Activated CD4-positive, alpha-beta T cell treated with anti-CD3 and anti-CD28 coated beads, Interleukin-2, Interleukin-4, amounts not matched to agents 100 ng/mL and 50 ng/mL, durations not matched to agents 16 hours and 8 hours (primary cell): ENCODE results near the gene SLC35G3.
"Not testable (repeated sequence)": the region's sequence is repeated elsewhere in the genome, so short reads cannot be mapped to it uniquely, and the experiment has no call there.

Source experiments
- DNase-seq: peaks from one replicate; pipeline ENCODE4 v3.0.0-alpha.2; 2020; ENCODE audit warnings: low spot score

Gene SLC35G3

DNA sequence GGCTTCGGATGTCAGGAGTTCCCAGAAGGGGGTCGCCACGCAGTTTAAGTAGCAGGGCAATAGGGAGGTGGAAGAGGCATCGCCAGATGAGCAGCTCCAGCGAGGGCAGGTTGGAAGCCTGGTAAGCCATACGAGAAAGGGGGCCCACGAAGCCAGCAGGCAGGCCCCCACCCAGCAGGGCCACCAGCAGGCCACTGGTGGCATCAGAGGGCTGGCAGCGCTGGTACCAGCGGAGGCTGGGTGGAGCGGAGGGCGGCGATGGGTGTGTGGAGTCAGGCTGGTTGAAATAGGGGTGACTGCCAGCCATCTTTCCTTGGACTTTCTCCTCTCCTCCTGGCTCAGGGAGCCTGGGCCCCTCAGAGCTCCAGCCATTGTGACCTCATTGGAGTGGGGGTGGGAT is at the start of gene SLC35G3:
SLC35G3 (minus strand) TSS at position 393 of the 400 bp plus-strand sequence; CDS start at position 307, 86 bp downstream.
- DNase-seq = not testable (repeated sequence)

- DNase-seq = peak; percentile 58
Measured at GRCh38 chr17:35243561-35244340, 49.6 kb upstream of the SLC35G3 start.

- peak; percentile 95 for DNase-seq
Measured at GRCh38 chr17:35242805-35243560, 48.8 kb upstream of the SLC35G3 start, which contains the start of gene SLFN5. Gene SLFN5 (plus strand): TSS chr17:35243072. CDS start chr17:35258691, 15,619 bp downstream.

DNA sequence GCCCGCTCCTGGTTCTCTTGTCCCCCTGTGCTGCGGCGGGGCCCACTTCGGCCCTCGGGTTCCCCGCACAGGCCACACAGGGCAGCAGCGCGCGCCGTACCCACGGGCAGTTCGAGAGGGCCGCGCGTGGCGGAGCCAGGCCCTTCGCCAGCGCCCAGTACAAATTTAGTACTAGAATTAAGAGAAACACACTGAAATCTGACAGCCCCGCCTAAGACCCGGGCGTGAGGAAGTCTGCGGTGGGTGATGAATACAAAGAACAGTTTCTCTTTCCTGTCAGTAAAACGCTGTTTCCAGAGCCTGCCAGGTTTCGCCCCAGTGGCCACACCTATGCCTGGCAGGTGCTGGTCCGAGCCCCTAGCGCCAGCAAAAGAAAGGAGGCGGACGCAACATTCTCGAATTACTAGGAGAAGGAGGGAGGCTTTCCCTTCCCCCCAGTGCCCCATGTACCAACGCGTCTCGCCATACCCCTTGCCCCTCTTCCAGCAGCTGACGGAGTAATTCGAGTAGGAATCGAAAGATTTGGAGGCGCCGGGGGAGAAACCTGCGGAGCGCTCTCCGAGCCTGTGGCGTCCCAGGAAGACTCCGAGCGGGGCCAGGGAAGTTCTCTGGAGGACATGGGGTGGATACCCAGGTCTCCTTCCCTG is 48.1 kb upstream of the SLC35G3 start:
- DNase-seq = peak; percentile 93

GRCh38 chr17:35241520-35241919 is 47.3 kb upstream of the SLC35G3 start:
- no peak for DNase-seq

- DNase-seq = no peak
Measured at GRCh38 chr17:35240861-35241260, 46.7 kb upstream of the SLC35G3 start.

- no peak for DNase-seq
Measured at GRCh38 chr17:35239823-35240222, 45.6 kb upstream of the SLC35G3 start.

DNA sequence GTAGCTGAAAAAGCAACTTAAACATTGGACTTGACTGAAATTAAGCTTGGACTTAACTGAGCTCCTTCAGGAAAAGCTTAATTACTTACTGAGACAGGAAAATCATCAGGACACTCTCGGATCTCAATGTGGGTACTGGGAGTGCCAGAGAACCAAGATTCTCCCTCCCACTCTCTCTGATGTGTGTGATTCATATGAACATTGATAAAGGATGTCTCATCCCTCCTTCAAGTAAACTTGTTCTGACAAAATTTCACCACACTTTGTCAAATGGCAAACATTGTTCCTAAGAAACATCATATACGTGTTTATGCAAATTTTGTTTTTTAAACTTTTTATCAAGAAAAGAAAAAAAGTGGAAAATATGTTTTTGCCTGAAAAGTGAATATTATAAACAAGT is 44.6 kb upstream of the SLC35G3 start:
- DNase-seq = peak; percentile 28

DNA sequence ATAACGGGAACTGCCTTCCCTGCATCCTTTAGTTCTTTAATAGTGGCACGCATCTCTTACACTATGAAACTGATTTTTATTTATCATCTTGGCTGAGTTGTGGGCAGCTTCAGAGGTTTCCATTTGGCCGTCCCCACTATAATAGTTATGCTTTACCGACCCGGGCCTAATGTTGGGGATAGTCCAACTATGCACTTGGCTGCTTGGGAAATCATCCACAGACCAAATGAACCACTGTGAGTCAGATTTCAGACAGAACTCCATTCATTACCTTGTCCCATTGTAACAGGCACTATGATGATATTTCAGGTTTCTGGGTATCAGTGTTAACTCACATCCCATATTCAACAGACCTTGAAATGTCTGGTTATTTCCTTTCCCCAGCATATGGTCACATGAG is 42.6 kb upstream of the SLC35G3 start:
- no peak for DNase-seq

GRCh38 chr17:35235917-35236316 is 41.7 kb upstream of the SLC35G3 start:
- DNase-seq = no peak

DNA sequence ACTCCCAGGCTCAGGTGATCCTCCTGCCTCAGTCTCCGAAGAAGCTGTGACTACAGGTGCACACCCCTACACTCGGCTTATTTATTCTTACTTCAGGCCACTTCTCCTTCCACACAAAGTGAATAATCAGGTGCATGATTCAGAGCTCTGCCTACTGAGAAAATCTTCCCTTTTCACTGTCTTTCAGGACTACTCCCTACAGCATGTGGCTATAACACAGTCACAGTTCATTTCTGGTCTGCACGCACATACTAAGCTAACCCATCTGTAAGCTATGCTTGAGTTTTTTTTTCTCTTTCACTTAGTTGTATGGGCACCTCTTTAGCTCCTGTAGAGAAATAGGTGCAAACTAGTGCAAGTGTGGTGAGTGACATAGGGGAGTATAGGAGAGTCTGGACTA is 41.1 kb upstream of the SLC35G3 start:
- DNase-seq = no peak

DNA sequence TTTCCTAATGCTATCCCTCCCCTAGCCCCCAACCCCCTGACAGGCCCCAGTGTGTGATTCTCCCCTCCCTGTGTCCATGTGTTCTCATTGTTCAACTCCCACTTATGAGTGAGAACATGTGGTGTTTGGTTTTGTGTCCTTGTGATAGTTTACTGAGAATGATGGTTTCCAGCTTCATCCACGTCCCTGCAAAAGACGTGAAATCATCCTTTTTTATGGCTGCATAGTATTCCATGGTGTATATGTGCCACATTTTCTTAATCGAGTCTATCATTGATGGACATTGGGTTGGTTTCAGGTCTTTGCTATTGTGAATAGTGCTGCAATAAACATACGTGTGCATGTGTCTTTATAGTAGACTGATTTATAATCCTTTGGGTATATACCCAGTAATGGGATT is 40.1 kb upstream of the SLC35G3 start:
- DNase-seq = not testable (repeated sequence)

DNA sequence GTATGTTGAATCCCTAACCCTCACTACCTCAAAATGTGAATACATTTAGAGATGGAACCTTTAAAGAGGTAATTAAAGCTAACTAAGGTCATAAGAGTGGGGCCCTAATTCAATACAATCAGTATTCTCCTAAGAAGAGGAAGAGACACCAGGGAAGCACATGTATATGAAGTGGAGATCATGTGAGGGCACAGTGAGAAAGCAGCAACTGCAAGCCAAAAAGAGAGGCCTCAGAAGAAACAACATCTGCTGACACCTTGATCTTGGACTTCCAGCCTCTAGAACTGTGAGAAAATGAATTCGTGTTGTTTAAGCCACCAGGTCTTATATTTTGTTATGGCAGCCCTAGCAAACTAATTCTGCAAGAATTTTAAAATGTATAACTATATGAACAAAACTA is 35.4 kb upstream of the SLC35G3 start:
- DNase-seq = no peak

DNA sequence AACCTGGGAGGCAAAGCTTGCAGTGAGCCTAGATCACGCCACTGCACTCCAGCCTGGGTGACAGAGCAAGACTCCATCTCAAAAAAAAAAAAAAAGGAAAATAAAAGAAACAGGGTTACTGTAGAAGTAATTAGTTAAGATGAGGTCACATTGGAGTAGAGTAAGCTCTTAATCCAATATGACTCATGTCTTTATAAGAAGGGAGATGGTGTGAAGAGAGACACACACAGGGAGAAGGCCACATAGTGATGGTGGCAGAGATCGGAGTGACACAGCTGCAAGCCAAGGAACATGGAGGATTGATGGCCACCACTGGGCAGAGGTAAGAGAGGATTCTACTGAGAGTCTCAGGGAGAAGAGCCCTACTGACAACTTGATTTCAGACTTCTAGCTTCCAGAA is 33.4 kb upstream of the SLC35G3 start:
- DNase-seq = no peak

GRCh38 chr17:35224436-35224835 is 30.2 kb upstream of the SLC35G3 start:
- no peak for DNase-seq

- DNase-seq = no peak
Measured at GRCh38 chr17:35222452-35222851, 28.3 kb upstream of the SLC35G3 start.

DNA sequence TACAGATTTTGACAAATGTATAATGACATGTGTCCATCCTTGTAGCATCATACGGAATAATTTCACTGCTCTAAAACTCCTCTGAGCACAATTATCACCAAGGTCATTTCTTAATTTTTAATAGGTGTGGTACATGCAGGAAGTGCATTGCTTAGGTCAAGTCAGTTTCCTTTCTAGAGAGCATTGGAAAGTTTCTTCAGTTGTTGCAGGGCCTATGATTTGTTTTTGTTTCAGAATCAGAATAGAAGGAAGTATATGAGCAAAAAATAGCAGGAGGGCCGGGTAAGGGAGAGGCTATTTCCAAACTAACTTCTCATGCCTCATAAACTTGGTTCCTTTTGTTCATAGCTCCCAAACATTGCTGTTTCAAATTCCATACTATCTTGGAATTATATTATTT is 24.7 kb upstream of the SLC35G3 start:
- DNase-seq = peak; percentile 24

DNA sequence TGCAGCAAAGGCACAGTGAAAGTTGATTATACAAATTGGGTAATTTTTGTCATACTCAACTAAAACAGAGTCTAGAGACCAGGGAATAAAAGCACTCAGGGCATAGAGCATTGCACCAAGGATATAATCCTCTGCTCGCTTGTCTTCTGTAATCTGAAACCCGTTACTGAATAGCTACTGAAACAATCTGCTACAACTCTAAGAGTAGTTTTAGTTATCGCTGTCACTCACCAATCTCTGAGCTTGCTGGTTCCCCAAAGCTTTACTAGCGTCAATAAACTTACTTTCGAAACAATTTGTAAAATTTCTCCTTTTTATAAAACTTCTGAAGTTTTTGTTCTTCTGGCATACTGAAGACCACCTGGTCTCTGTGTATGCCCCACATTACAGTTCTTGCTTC is 22.9 kb upstream of the SLC35G3 start:
- no peak for DNase-seq

GRCh38 chr17:35214631-35215273 is 20.6 kb upstream of the SLC35G3 start:
- peak; percentile 74 for DNase-seq

GRCh38 chr17:35214192-35214591 is 20.0 kb upstream of the SLC35G3 start:
- peak; percentile 87 for DNase-seq

DNA sequence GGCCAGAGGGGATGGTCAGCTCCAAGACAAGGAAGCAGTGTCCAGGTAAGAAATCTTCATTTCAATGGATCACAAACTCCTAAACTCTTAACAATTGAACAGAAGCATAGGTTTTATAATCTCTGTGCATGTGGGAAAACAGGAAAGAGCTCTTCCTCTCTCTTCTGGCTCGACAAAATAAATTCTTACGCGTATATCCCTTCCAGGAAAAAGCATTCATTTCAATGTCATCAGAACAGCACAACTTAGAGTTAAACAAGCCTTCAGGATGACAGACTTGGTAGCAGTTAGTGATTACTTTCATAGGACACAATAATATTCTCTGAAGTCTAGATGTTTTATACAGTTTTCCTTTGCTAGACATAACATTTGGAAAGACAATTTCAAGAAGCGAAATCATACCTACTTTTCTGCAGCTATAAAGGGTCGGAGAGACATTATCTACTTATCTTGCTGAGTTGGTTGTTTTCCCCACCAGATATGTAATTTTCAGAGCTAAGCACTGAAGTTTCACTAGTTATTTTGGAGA is 19.3 kb upstream of the SLC35G3 start:
- DNase-seq = peak; percentile 17

DNA sequence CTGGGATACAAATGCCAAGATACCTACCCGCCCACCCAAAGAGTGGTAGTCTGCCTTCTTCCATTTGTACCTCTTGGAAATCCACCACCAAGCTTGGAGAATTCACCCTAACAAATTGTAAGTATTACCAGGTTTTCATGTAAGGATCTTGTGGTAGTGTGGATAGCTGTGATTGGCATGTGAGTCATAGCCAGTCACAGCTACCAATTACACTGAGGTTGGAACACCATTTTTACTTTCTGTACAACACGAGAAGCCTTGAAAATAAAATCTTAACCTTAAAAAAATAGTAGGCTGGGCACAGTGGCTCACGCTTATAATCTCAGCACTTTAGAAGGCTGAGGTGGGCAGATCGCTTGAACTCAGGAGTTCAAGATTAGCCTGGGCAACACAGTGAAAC is 18.5 kb upstream of the SLC35G3 start:
- peak; percentile 22 for DNase-seq
